K562 (cell line): ENCODE results near the gene NOL4L. TPM values are rescaled to one million over a fixed set of nuclear protein-coding genes. Genes with fewer than 3 reads are reported as not detected.

Experiments used
- ARID1B ChIP-seq: fragments of 450-650 bp; IDR thresholded peaks from 2 replicates; pipeline ENCODE4 v1.6.1; 2016; ENCODE audit warnings: antibody characterized with exemption, mild to moderate bottlenecking, inconsistent platforms
- BACH1 ChIP-seq: fragments of 200-800 bp; sonication (Bioruptor generic); IDR thresholded peaks from 2 replicates; pipeline ENCODE4 v1.6.1; 2016; ENCODE audit warnings: missing genetic modification characterization, missing compliant biosample characterization
- C11orf30 ChIP-seq: fragments of 450-650 bp; IDR thresholded peaks from 2 replicates; pipeline ENCODE4 v1.6.1; 2016; ENCODE audit warnings: low read depth, mild to moderate bottlenecking
- CBFB ChIP-seq: sonication (generic); formaldehyde crosslinking; IDR thresholded peaks from 2 replicates; pipeline ENCODE4 v1.4.0; 2020; ENCODE audit warnings: mild to moderate bottlenecking, missing genetic modification reagents
- DPF2 ChIP-seq: fragments of 450-650 bp; IDR thresholded peaks from 2 replicates; pipeline ENCODE4 v1.6.1; 2016
- FOXK2 ChIP-seq, 2 experiments: fragments of 450-650 bp; IDR thresholded peaks in 1 of 2; conservative IDR thresholded peaks in 1 of 2; 2 replicates each; pipeline ENCODE4 v1.6.1; 2016; ENCODE audit warnings: low read depth in 2 of 2, mild to moderate bottlenecking in 1 of 2
- GABPB1 ChIP-seq: sonication (generic); formaldehyde crosslinking; IDR thresholded peaks from 2 replicates; pipeline ENCODE4 v1.8.0; 2022; ENCODE audit warnings: mild to moderate bottlenecking, missing genetic modification reagents
- GATAD2A ChIP-seq: fragments of 450-650 bp; IDR thresholded peaks from 2 replicates; pipeline ENCODE4 v1.6.1; 2017
- HDAC1 ChIP-seq, 2 experiments: fragments of 450-650 bp; IDR thresholded peaks; 2 replicates each; pipeline ENCODE4 v1.6.1; 2016 to 2017; ENCODE audit warnings: inconsistent platforms in 1 of 2, mild to moderate bottlenecking in 1 of 2, moderate library complexity in 1 of 2
- ILF3 ChIP-seq: fragments of 450-650 bp; IDR thresholded peaks from 2 replicates; pipeline ENCODE4 v1.6.1; 2018; ENCODE audit warnings: antibody characterized with exemption, mild to moderate bottlenecking, moderate library complexity, borderline replicate concordance
- MAFG ChIP-seq: fragments of 450-650 bp; conservative IDR thresholded peaks from 2 replicates; pipeline ENCODE4 v1.6.1; 2016; ENCODE audit warnings: missing genetic modification characterization, missing compliant biosample characterization
- MCM2 ChIP-seq: fragments of 450-650 bp; IDR thresholded peaks from 2 replicates; pipeline ENCODE4 v1.6.1; 2017; ENCODE audit warnings: low read depth, mild to moderate bottlenecking
- NELFE ChIP-seq: IDR thresholded peaks from 2 replicates; pipeline ENCODE4 v1.6.1; 2011; ENCODE audit warnings: mild to moderate bottlenecking; ENCODE audit not compliant: insufficient read depth, insufficient read length
- NFIX ChIP-seq: fragments of 250-450 bp; sonication (Bioruptor Pico); IDR thresholded peaks from 2 replicates; pipeline ENCODE4 v1.4.0; 2020; ENCODE audit warnings: low read depth, mild to moderate bottlenecking, moderate library complexity
- SMAD4 ChIP-seq: fragments of 250-450 bp; sonication (Bioruptor Pico); conservative IDR thresholded peaks from 2 replicates; pipeline ENCODE4 v1.8.0; 2021; ENCODE audit warnings: inconsistent platforms, mild to moderate bottlenecking, moderate library complexity
- TCF7 ChIP-seq: sonication (generic); IDR thresholded peaks from 2 replicates; pipeline ENCODE4 v1.6.1; 2016; ENCODE audit warnings: antibody characterized with exemption, borderline replicate concordance
- ZNF184 ChIP-seq: sonication (generic); formaldehyde crosslinking; IDR thresholded peaks from 2 replicates; pipeline ENCODE4 v1.5.0; 2020; ENCODE audit warnings: missing genetic modification reagents
- ZNF197 ChIP-seq: fragments of 200-800 bp; sonication (Bioruptor generic); IDR thresholded peaks from 2 replicates; pipeline ENCODE4 v1.6.1; 2016; ENCODE audit warnings: low read depth, missing genetic modification characterization, missing compliant biosample characterization
- ZNF239 ChIP-seq: fragments of 250-450 bp; sonication (Bioruptor Pico); IDR thresholded peaks from 2 replicates; pipeline ENCODE4 v1.4.0; 2020; ENCODE audit warnings: mild to moderate bottlenecking
- ZNF384 ChIP-seq: IDR thresholded peaks from 2 replicates; pipeline ENCODE4 v1.6.1; 2012; ENCODE audit warnings: low read depth, low read length, improper control_type of control experiment
- polyA plus RNA-seq, 8 experiments: library from polyadenylated mRNA; depleted of rRNA in 4 of 8; stranded (reverse) in 5 of 8; unstranded in 3 of 8; fragments of >200 nt; fragmentation: Nextera tagmentation in 2 of 8; fragmentation: Illumina TruSeq in 1 of 8; extraction: Ambion mirVana in 2 of 8; extraction: Trizol in 1 of 8; gene quantifications; 2 replicates each; pipeline versions ENCODE4 v1.2.1 to v1.2.3, GENCODE V29; 2011 to 2014; ENCODE audit warnings: inconsistent platforms in 1 of 8, missing spikeins in 1 of 8
- total RNA-seq, 7 experiments: library from RNA; depleted of rRNA in 6 of 7; stranded (reverse); fragments of >200 nt in 6 of 7; fragmentation: Illumina TruSeq in 2 of 7; extraction: Trizol in 2 of 7; gene quantifications; 2 replicates each; pipeline versions ENCODE4 v1.2.1 to v1.2.3, GENCODE V29; 2011 to 2021; ENCODE audit warnings: low replicate concordance in 1 of 7
- TF ChIP-seq, protein P1 (sequence below): fragments of 450-650 bp; IDR thresholded peaks from 2 replicates; pipeline ENCODE4 v1.6.1; 2016
- TF ChIP-seq, protein P2 (sequence below): sonication (generic); formaldehyde crosslinking; IDR thresholded peaks from 2 replicates; pipeline ENCODE4 v1.8.1; 2023; ENCODE audit warnings: mild to moderate bottlenecking, missing genetic modification reagents
- TF ChIP-seq, protein P3 (sequence below): IDR thresholded peaks from 2 replicates; pipeline ENCODE4 v1.6.1; 2011; ENCODE audit warnings: borderline replicate concordance, low read depth, mild to moderate bottlenecking, moderate library complexity, low read length; ENCODE audit not compliant: insufficient read depth, poor library complexity, severe bottlenecking

The NOL4L gene
- total and polyA plus RNA-seq, 9 of the 15 experiments (the other 6 are each of a cell fraction or from before 2014, with no cell fraction given), result 5.1 to 36.2 (median 13.6) TPM

DNA sequence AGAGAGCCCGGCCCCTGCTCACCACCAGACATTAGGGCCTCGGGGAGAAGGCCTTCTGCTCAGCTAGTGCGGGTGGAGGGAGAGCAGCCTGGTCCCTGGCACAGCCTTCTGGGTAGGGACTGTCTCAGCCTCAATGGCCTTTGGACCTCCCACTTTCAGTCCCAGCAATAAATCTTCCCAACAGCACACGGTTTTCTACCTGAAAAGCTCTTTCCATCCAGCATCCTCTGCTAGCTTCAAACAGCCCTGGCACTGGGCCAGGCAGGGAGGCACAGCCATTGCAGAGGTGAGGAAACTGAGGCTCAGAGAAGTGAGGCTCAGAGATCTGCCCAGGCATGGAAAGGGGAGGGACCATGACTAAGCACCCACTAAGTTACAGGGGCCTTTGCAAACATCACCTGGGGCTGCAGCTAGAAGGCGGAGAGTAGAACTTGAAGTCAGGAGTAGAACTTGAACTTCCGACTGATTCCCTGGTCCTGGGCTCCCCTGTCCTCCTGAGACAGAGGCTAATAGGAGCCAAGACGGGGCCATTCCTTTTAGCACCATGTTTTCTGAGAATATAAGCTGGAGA, 43.9 kb upstream of the NOL4L start (continued):
- no peak for TF ChIP-seq ZNF384
- peak; percentile 25; the same call in 1 of the 2 replicates for TF ChIP-seq ARID1B
- TF ChIP-seq ZNF197 (CRISPR knock-in tag), result no peak
- TF ChIP-seq, protein P1, sequence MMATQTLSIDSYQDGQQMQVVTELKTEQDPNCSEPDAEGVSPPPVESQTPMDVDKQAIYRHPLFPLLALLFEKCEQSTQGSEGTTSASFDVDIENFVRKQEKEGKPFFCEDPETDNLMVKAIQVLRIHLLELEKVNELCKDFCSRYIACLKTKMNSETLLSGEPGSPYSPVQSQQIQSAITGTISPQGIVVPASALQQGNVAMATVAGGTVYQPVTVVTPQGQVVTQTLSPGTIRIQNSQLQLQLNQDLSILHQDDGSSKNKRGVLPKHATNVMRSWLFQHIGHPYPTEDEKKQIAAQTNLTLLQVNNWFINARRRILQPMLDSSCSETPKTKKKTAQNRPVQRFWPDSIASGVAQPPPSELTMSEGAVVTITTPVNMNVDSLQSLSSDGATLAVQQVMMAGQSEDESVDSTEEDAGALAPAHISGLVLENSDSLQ, result peak; percentile 73
- TF ChIP-seq SMAD4 (CRISPR knock-in tag), result peak; percentile 49
- peak; percentile 87 for TF ChIP-seq C11orf30
- TF ChIP-seq TCF7, result no peak
- 0 out of 2 replicates have a peak, but pooled peaks have one; percentile 8 for TF ChIP-seq NFIX (CRISPR knock-in tag)
- TF ChIP-seq ZNF239 (CRISPR knock-in tag), result no peak
- TF ChIP-seq DPF2, result peak; percentile 43; the same call in 1 of the 2 replicates
- TF ChIP-seq FOXK2 (conservative IDR thresholded peaks at IDR 0.05 in 1 of 2, IDR thresholded peaks at IDR 0.05 in 1 of 2; ENCODE audit: low read depth in 2 of 2), result no peak
- TF ChIP-seq CBFB (CRISPR knock-in tag), result no peak
- peak in 1 of 2 experiments; percentile 25; a peak in 1 of 4 replicates for TF ChIP-seq HDAC1 (IDR thresholded peaks at IDR 0.05)
- no peak for TF ChIP-seq ILF3
- TF ChIP-seq, protein P2, sequence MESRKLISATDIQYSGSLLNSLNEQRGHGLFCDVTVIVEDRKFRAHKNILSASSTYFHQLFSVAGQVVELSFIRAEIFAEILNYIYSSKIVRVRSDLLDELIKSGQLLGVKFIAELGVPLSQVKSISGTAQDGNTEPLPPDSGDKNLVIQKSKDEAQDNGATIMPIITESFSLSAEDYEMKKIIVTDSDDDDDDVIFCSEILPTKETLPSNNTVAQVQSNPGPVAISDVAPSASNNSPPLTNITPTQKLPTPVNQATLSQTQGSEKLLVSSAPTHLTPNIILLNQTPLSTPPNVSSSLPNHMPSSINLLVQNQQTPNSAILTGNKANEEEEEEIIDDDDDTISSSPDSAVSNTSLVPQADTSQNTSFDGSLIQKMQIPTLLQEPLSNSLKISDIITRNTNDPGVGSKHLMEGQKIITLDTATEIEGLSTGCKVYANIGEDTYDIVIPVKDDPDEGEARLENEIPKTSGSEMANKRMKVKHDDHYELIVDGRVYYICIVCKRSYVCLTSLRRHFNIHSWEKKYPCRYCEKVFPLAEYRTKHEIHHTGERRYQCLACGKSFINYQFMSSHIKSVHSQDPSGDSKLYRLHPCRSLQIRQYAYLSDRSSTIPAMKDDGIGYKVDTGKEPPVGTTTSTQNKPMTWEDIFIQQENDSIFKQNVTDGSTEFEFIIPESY (CRISPR knock-in tag), result peak; percentile 27; the same call in 1 of the 2 replicates
- no peak for TF ChIP-seq NELFE
- TF ChIP-seq BACH1 (tag), result 0 out of 2 replicates have a peak, but pooled peaks have one; percentile 27
- 0 out of 2 replicates have a peak, but pooled peaks have one; percentile 30 for TF ChIP-seq GABPB1 (CRISPR knock-in tag)
- TF ChIP-seq MAFG (tag), result peak; percentile 65
- TF ChIP-seq GATAD2A, result peak; percentile 35; the same call in 1 of the 2 replicates
- TF ChIP-seq ZNF184, result no peak
- no peak for TF ChIP-seq MCM2
- TF ChIP-seq, protein P3, sequence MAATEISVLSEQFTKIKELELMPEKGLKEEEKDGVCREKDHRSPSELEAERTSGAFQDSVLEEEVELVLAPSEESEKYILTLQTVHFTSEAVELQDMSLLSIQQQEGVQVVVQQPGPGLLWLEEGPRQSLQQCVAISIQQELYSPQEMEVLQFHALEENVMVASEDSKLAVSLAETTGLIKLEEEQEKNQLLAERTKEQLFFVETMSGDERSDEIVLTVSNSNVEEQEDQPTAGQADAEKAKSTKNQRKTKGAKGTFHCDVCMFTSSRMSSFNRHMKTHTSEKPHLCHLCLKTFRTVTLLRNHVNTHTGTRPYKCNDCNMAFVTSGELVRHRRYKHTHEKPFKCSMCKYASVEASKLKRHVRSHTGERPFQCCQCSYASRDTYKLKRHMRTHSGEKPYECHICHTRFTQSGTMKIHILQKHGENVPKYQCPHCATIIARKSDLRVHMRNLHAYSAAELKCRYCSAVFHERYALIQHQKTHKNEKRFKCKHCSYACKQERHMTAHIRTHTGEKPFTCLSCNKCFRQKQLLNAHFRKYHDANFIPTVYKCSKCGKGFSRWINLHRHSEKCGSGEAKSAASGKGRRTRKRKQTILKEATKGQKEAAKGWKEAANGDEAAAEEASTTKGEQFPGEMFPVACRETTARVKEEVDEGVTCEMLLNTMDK, result no peak
